Caco-2 (cell line): ENCODE results near the gene RPE. TPM values are rescaled to one million over a fixed set of nuclear protein-coding genes. Genes with fewer than 3 reads are reported as not detected.

Experiments
- BruUV-seq: library from RNA; stranded (reverse); fragments of 400-500 nt; replicated peaks from 2 replicates; lab custom pipeline; 2021; lab: Mats Ljungman, UMichigan
- CTCF ChIA-PET: fragments of 300-600 bp; sonication (Branson Sonifier 250); formaldehyde crosslinking; loops from one replicate; lab custom pipeline; 2022; ENCODE audit warnings: antibody characterized with exemption; lab: Charles Lee
- POLR2A ChIA-PET: fragments of 300-600 bp; sonication (Branson Sonifier 250); formaldehyde crosslinking; loops from one replicate; lab custom pipeline; 2022; ENCODE audit warnings: antibody characterized with exemption; lab: Charles Lee
- DNase-seq, 2 experiments: peaks; one replicate each; pipeline versions ENCODE4 v3.0.0 to v3.0.0-alpha.2; 2020 to 2022
- H3K27me3 ChIP-seq: replicated peaks from 2 replicates; pipeline ENCODE4 v1.6.0; 2011; ENCODE audit warnings: low read length; ENCODE audit not compliant: control insufficient read depth, insufficient read depth
- H3K36me3 ChIP-seq: 2 replicates; pipeline ENCODE4 v1.5.1; 2011; ENCODE audit warnings: low read length; ENCODE audit not compliant: control insufficient read depth, insufficient read depth
- H3K4me1 ChIP-seq: fragments of 250-450 bp; sonication (Bioruptor Pico); 2 replicates; pipeline ENCODE4 v1.5.1; 2020; ENCODE audit warnings: mild to moderate bottlenecking
- H3K4me3 ChIP-seq: 2 replicates; pipeline ENCODE4 v1.5.1; 2011; ENCODE audit warnings: low read depth, mild to moderate bottlenecking, control low read depth, low read length
- H3K9me3 ChIP-seq: fragments of 250-450 bp; sonication (Bioruptor Pico); 2 replicates; pipeline ENCODE4 v1.5.1; 2020; ENCODE audit warnings: mild to moderate bottlenecking, moderate library complexity
- H3K27ac Mint-ChIP-seq: one replicate; pipeline ENCODE4 v1.8.0; 2022; ENCODE audit warnings: mixed read lengths; ENCODE audit not compliant: unreplicated experiment
- H3K27me3 Mint-ChIP-seq: one replicate; pipeline ENCODE4 v1.8.0; 2022; ENCODE audit warnings: mixed read lengths; ENCODE audit not compliant: insufficient read depth, unreplicated experiment
- H3K36me3 Mint-ChIP-seq: one replicate; pipeline ENCODE4 v1.8.0; 2022; ENCODE audit warnings: mild to moderate bottlenecking, mixed read lengths; ENCODE audit not compliant: insufficient read depth, unreplicated experiment
- H3K4me1 Mint-ChIP-seq: one replicate; pipeline ENCODE4 v1.8.0; 2022; ENCODE audit warnings: low read depth, mixed read lengths; ENCODE audit not compliant: unreplicated experiment
- H3K4me3 Mint-ChIP-seq: one replicate; pipeline ENCODE4 v1.8.0; 2022; ENCODE audit warnings: mild to moderate bottlenecking, moderate library complexity, mixed read lengths; ENCODE audit not compliant: unreplicated experiment
- H3K9me3 Mint-ChIP-seq: one replicate; pipeline ENCODE4 v1.8.0; 2022; ENCODE audit warnings: mixed read lengths; ENCODE audit not compliant: unreplicated experiment
- CTCF ChIP-seq, 2 experiments: fragments of 200-600 bp in 1 of 2; IDR thresholded peaks; 1 replicate in 1 of 2; 2 replicates in 1 of 2; pipeline versions ENCODE4 v1.5.1 to v1.8.0; 2011 to 2022; ENCODE audit warnings: antibody characterized with exemption in 1 of 2, control low read depth in 1 of 2, inconsistent platforms in 1 of 2, low read depth in 1 of 2, low read length in 1 of 2, mild to moderate bottlenecking in 1 of 2, moderate library complexity in 1 of 2; ENCODE audit not compliant: insufficient read depth in 1 of 2, severe bottlenecking in 1 of 2, unreplicated experiment in 1 of 2
- intact Hi-C: fragments of 100-400 bp; cut with micrococcal nuclease; formaldehyde crosslinking; loops from one replicate; pipeline ENCODE4 v1.10.0; 2022; ENCODE audit not compliant: unreplicated experiment
- total RNA-seq: library from RNA; stranded (reverse); gene quantifications from 2 replicates; pipeline ENCODE4 v1.2.3, GENCODE V29; 2022

Gene RPE
- total RNA-seq, 1 experiment from 2014 or later, result 92.9 TPM

DNA sequence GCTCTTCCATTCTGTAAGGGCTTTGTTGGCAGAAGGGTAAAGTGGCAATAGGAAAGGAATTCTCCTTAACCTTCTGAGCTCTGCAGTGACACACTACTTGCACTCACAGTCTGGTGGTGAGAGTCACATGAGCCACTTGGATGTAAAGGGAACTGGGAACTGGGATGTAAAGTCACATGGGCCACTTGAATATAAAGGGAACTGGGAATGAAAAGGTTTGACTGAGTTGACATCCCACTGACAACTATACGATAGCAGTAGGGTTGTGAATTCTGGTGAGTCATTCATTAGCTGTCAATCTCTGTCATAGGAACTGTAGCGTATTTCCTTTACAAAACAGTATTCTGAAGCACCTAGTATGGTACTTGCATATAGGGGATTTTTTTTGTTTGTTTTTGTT lies 5.5 kb downstream of the RPE start:
- Histone ChIP-seq H3K27me3 (no peaks in the 10 kb centered on the region), H3K9me3 (no peaks in the 10 kb centered on the region), H3K4me3 (no peak overlapping the region), H3K4me1 (peaks cover 14% of the 10 kb centered on the region), H3K36me3 (no peaks in the 10 kb centered on the region; the same call in 1 of the 2 replicates)
- Mint-ChIP-seq H3K27ac (no peak overlapping the region), H3K27me3 (no peaks in the 10 kb centered on the region), H3K4me3 (no peak overlapping the region), H3K4me1 (peaks cover 24% of the 10 kb centered on the region), H3K9me3 (no peaks in the 10 kb centered on the region), H3K36me3 (peaks cover 60% of the 10 kb centered on the region)
- POLR2A ChIA-PET, result no interaction called here
- intact Hi-C loops, result no loop called here
- TF ChIP-seq CTCF (IDR thresholded peaks at IDR 0.05; ENCODE audit: insufficient read depth in 1 of 2, low read depth in 1 of 2, low read length in 1 of 2, severe bottlenecking in 1 of 2, unreplicated experiment in 1 of 2), result no peak
- CTCF ChIA-PET, result no interaction called here
- BruUV-seq, result no TSS peak
- no peak for DNase-seq

DNA sequence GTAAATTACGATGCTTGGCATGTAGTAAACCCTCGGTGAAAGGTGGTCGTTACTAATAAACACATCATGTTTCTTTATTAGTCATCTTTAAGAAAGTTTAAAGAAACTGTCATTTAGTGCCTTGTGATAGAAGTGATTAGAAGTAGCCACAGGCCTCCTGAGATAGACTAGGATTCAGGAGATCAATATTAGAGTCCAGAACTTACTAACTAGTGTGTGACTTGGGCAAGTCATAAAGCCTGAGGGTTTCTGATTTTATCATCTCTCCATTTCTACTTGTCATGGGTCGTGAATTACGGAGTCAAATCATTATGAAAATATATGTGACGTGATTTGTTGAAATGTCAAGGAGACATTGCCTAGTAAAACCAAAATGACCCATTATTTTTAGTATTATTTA lies 6.7 kb downstream of the RPE start:
- no peaks in the 10 kb centered on the region; the same call in 1 of the 2 replicates for H3K36me3 ChIP-seq
- no peaks in the 10 kb centered on the region for H3K9me3 ChIP-seq
- Mint-ChIP-seq H3K27me3 (no peaks in the 10 kb centered on the region), H3K36me3 (peaks cover 67% of the 10 kb centered on the region), H3K4me3 (no peak overlapping the region), H3K27ac (no peak overlapping the region), H3K4me1 (peaks cover 24% of the 10 kb centered on the region), H3K9me3 (no peaks in the 10 kb centered on the region)
- intact Hi-C loops, result no loop called here
- H3K4me3 ChIP-seq, result no peak overlapping the region
- POLR2A ChIA-PET, result no interaction called here
- CTCF ChIA-PET, result no interaction called here
- BruUV-seq, result no TSS peak
- no peaks in the 10 kb centered on the region for H3K27me3 ChIP-seq
- DNase-seq, result no peak
- no peak for TF ChIP-seq CTCF (IDR thresholded peaks at IDR 0.05; ENCODE audit: insufficient read depth in 1 of 2, low read depth in 1 of 2, low read length in 1 of 2, severe bottlenecking in 1 of 2, unreplicated experiment in 1 of 2)
- peaks cover 4% of the 10 kb centered on the region; the same call in 1 of the 2 replicates for H3K4me1 ChIP-seq

DNA sequence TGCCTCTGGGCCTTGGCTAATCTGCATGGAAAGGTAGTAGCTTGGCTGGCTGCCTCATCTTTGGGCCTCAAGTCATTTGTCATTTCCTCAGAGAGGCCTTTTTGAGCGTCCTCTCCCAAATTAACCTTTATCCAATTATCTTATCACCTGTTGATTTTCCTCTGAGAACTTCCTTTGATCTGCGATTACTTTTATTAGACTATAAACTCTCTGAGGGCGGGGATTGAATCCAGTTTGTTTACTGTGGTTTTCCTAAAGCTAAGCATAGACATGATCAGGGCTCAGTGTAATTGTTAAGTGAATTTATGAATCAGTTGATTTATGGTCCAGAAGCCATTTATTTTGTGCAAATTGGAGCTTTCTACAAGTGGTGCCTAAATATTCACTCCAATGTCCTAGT lies 7.5 kb downstream of the RPE start:
- BruUV-seq, result no TSS peak
- CTCF ChIA-PET, result no interaction called here
- H3K9me3 Mint-ChIP-seq, result no peaks in the 10 kb centered on the region

More for the DNA sequence above, 7.5 kb downstream of the RPE start:
- DNase-seq, result no peak
- Histone ChIP-seq H3K27me3 (no peaks in the 10 kb centered on the region), H3K4me1 (0 out of 2 replicates have a peak, but pooled peaks cover 3% of the 10 kb centered on the region), H3K4me3 (no peak overlapping the region), H3K36me3 (no peaks in the 10 kb centered on the region; the same call in 1 of the 2 replicates), H3K9me3 (no peaks in the 10 kb centered on the region)
- intact Hi-C loops, result no loop called here
- Mint-ChIP-seq H3K4me1 (peaks cover 17% of the 10 kb centered on the region), H3K27me3 (no peaks in the 10 kb centered on the region), H3K27ac (no peak overlapping the region), H3K4me3 (no peak overlapping the region), H3K36me3 (peaks cover 69% of the 10 kb centered on the region)
- no peak for TF ChIP-seq CTCF (IDR thresholded peaks at IDR 0.05; ENCODE audit: insufficient read depth in 1 of 2, low read depth in 1 of 2, low read length in 1 of 2, severe bottlenecking in 1 of 2, unreplicated experiment in 1 of 2)
- POLR2A ChIA-PET, result no interaction called here
